ENCODE measurements around the gene BCKDHB.

GRCh38 chr6:80364149-80364548 lies 257.7 kb downstream of the BCKDHB start:
- no peak for TF ChIP-seq CTCF (conservative IDR thresholded peaks at IDR 0.05; ENCODE audit: low read depth, low read length)
- TF ChIP-seq EZH2 (IDR thresholded peaks at IDR 0.05; ENCODE audit: borderline replicate concordance, low read depth, low read length, poor library complexity, severe bottlenecking): no peak
